Measurements from ENCODE around the gene ADCY2. TPM values are rescaled to one million over a fixed set of nuclear protein-coding genes. Genes with fewer than 3 reads are reported as not detected.

The ADCY2 gene
- total RNA-seq, 1 experiment from 2014 or later, result not detected

DNA sequence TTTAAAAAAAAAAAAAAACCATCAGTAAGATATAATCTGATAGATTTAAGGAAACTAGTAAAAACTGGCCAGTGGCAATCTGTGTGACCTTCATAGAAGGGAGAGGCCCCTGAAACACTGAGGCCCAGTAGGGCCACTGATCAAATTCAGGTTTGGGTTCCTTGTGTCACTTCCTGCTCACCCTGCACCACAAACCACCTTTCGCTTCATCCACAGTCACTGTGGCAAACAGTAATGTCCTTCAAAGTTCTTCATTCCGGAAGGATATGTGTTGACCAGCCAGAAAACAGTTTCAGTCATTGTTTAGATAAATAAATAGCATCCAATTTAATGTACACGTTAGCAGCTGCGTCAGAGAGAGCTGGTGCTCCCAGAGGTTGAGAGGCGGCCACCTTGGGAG lies 232.9 kb downstream of the ADCY2 start:
- CTCF ChIA-PET, result no interaction called here
- intact Hi-C loops (cut with micrococcal nuclease), result no loop called here

DNA sequence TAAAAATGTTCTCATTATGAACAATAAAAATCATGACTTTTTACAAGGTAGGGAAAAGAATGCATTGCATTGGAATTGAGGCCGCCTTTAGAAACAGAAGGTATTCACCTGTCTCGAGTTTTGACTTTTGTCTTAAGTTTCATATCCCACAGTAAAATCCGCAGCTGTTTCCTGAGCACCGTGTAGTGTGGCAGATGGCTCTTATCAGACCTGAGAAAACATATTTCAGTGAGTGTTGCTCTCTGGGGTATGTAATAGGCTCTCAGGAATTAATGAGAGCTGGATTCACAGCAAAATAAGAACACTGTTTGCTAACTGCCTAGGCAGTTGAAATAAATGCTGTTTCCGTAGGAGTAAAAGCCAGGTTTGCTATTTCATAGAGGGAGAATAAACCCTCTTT lies 233.6 kb downstream of the ADCY2 start:
- peaks cover 62% of the 10 kb centered on the region for H3K27me3 Mint-ChIP-seq (ENCODE audit: insufficient read depth, unreplicated experiment)
- ChIA-PET POLR2A (no interaction called here), CTCF (no interaction called here)
- H3K4me1 Mint-ChIP-seq (ENCODE audit: insufficient read depth, unreplicated experiment), result no peaks in the 10 kb centered on the region
- DNase-seq (ENCODE audit: unreplicated experiment), result no peak
- TF ChIP-seq CTCF (IDR thresholded peaks at IDR 0.05; ENCODE audit: unreplicated experiment), result no peak
- H3K27ac Mint-ChIP-seq (ENCODE audit: low read depth, unreplicated experiment), result no peak overlapping the region
- BruUV-seq (replicated peaks), result no TSS peak
- H3K4me3 Mint-ChIP-seq (ENCODE audit: unreplicated experiment), result no peak overlapping the region
- intact Hi-C loops (cut with micrococcal nuclease), result no loop called here
- peaks cover 5% of the 10 kb centered on the region for H3K9me3 Mint-ChIP-seq (ENCODE audit: unreplicated experiment)
- no peaks in the 10 kb centered on the region for H3K36me3 Mint-ChIP-seq (ENCODE audit: insufficient read depth, unreplicated experiment)

More for the DNA sequence above, 232.9 kb downstream of the ADCY2 start:
- DNase-seq (ENCODE audit: unreplicated experiment), result no peak
- Mint-ChIP-seq H3K4me1 (ENCODE audit: insufficient read depth, unreplicated experiment) (no peaks in the 10 kb centered on the region), H3K36me3 (ENCODE audit: insufficient read depth, unreplicated experiment) (no peaks in the 10 kb centered on the region), H3K4me3 (ENCODE audit: unreplicated experiment) (no peak overlapping the region), H3K27ac (ENCODE audit: low read depth, unreplicated experiment) (no peak overlapping the region), H3K27me3 (ENCODE audit: insufficient read depth, unreplicated experiment) (peaks cover 62% of the 10 kb centered on the region), H3K9me3 (ENCODE audit: unreplicated experiment) (peaks cover 5% of the 10 kb centered on the region)
- no peak for TF ChIP-seq CTCF (IDR thresholded peaks at IDR 0.05; ENCODE audit: unreplicated experiment)
- BruUV-seq (replicated peaks), result no TSS peak
- POLR2A ChIA-PET, result no interaction called here

DNA sequence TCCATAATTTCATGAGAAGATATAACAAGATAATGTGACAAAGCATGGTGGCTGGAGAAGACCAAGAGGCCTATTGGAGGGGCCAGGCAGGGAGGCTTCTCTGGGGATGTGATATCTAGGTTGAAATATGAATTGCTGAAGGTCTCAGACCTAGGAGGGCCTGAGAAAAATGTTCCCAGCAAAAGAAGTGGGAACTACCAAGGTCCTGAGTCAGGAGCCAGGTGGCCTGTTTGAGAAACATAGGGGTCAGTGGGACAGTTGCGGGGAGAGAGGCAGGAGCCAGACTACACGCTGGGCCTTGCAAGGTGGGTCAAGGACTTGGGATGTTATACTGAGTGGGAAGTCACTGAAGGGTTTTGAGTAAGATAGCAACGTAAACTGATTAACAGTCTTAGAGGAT lies 238.9 kb downstream of the ADCY2 start:
- Mint-ChIP-seq H3K4me1 (ENCODE audit: insufficient read depth, unreplicated experiment) (no peaks in the 10 kb centered on the region), H3K4me3 (ENCODE audit: unreplicated experiment) (no peak overlapping the region), H3K27ac (ENCODE audit: low read depth, unreplicated experiment) (no peak overlapping the region), H3K27me3 (ENCODE audit: insufficient read depth, unreplicated experiment) (peaks cover 43% of the 10 kb centered on the region), H3K36me3 (ENCODE audit: insufficient read depth, unreplicated experiment) (no peaks in the 10 kb centered on the region), H3K9me3 (ENCODE audit: unreplicated experiment) (peaks cover 8% of the 10 kb centered on the region)
- POLR2A ChIA-PET, result no interaction called here
- DNase-seq (ENCODE audit: unreplicated experiment), result no peak
- no TSS peak for BruUV-seq (replicated peaks)
- TF ChIP-seq CTCF (IDR thresholded peaks at IDR 0.05; ENCODE audit: unreplicated experiment), result no peak
- CTCF ChIA-PET, result no interaction called here
- intact Hi-C loops (cut with micrococcal nuclease), result no loop called here

GRCh38 chr5:7638456-7638855 lies 242.5 kb downstream of the ADCY2 start:
- intact Hi-C loops (cut with micrococcal nuclease), result no loop called here
- BruUV-seq (replicated peaks), result no TSS peak
- Mint-ChIP-seq H3K27me3 (ENCODE audit: insufficient read depth, unreplicated experiment) (peaks cover 13% of the 10 kb centered on the region), H3K9me3 (ENCODE audit: unreplicated experiment) (peaks cover 8% of the 10 kb centered on the region), H3K36me3 (ENCODE audit: insufficient read depth, unreplicated experiment) (no peaks in the 10 kb centered on the region), H3K4me3 (ENCODE audit: unreplicated experiment) (no peak overlapping the region), H3K4me1 (ENCODE audit: insufficient read depth, unreplicated experiment) (no peaks in the 10 kb centered on the region), H3K27ac (ENCODE audit: low read depth, unreplicated experiment) (no peak overlapping the region)
- peak; percentile 3 for DNase-seq (ENCODE audit: unreplicated experiment)
- TF ChIP-seq CTCF (IDR thresholded peaks at IDR 0.05; ENCODE audit: unreplicated experiment), result no peak
- CTCF ChIA-PET, result interaction anchor here (0.7 kb wide), 1 partner anchor 49 kb away, joined by 3 read pairs; no protein-coding TSS in a partner anchor
- POLR2A ChIA-PET, result no interaction called here

All from MCF 10A (cell line).